GM12801 (cell line): ENCODE results near the gene KAT5.

Source experiments
- TF ChIP-seq, protein P1 (sequence below): IDR thresholded peaks from one replicate; pipeline ENCODE4 v1.5.1; 2011; ENCODE audit warnings: control low read depth; ENCODE audit not compliant: insufficient read length; ENCODE audit errors: extremely low read depth

Gene KAT5

GRCh38 chr11:65711785-65712632 lies at the start of gene KAT5:
KAT5 (plus strand) TSS chr11:65712252; CDS start chr11:65712268, 16 bp downstream.
- TF ChIP-seq, protein P1, sequence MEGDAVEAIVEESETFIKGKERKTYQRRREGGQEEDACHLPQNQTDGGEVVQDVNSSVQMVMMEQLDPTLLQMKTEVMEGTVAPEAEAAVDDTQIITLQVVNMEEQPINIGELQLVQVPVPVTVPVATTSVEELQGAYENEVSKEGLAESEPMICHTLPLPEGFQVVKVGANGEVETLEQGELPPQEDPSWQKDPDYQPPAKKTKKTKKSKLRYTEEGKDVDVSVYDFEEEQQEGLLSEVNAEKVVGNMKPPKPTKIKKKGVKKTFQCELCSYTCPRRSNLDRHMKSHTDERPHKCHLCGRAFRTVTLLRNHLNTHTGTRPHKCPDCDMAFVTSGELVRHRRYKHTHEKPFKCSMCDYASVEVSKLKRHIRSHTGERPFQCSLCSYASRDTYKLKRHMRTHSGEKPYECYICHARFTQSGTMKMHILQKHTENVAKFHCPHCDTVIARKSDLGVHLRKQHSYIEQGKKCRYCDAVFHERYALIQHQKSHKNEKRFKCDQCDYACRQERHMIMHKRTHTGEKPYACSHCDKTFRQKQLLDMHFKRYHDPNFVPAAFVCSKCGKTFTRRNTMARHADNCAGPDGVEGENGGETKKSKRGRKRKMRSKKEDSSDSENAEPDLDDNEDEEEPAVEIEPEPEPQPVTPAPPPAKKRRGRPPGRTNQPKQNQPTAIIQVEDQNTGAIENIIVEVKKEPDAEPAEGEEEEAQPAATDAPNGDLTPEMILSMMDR, result peak; percentile 68

DNA sequence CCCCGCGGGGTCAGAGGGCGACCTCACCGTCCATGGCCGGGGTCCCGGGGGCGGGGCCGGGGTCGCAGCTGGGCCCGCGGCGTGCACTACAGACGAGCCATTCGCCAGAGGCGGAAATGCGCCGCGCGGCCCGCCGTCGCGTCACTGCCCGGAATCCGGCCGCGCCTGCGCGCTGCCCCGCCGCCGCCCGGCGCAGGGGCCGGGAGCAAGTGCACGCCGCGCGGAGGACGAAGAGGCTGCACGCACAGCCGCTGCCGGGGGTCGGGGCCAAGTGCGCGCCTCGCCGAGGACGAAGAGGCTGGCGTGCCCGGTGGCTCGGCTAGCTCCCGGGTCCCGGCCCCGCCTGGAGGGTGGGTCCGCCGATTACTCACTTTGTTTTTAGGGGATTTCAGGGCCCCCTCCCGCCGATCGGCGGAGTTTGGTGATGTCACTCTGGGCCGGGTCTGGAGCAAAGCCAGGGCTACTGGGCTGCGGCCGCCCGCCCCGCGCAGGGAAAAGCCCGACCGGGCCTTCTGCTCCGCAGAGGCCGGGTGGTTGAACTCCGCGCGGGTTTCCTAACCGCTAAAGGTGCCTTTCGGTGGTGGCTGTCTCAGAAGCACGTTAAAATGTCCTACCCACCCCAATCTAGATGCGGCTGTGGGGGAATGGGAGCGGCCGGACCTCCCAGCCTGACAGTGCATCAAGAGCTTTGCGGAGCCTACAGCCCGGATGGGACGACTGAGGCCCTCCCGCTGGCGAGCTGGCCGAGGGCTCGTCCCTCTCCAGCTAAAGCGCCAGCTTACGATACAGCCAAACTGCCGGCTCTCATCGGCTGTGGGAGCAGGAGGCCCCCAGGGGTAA lies 49.0 kb upstream of the KAT5 start, which contains the start of gene RELA:
Gene RELA (minus strand): TSS at position 118 of the 840 bp plus-strand sequence. CDS start 84 bp downstream, at position 34.
- TF ChIP-seq, protein P1, result no peak

GRCh38 chr11:65663639-65664200 lies 48.3 kb upstream of the KAT5 start:
- TF ChIP-seq, protein P1, result no peak

DNA sequence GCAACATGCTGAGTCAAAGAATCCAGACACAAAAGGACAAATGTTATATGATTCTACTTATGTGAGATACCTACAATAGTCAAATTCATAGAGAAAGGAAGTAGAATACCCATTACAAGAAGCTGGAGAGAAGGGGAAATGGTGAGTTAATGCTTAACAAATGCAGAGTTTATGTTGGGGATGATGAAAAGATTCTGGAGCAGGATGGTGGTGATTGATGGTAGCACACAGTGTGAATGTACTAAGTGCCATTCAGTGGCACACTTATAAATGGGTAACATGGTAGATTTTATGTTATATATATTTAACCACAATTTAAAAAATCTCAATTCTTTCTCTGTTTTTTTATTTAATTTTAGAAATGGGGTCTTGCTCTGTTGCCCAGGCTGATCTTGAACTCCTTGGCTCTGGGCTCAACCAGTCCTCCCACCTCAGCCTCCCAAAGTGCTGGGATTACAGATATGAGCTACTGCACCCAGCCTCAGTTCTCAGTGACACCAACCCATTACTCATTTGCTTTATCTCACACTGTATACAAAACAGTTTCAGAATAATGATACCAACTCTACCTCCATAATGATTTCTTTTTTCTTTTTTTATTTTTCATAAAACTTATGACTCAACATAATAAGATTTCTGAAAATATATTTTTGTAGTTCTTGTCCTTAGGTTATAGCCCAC lies 39.7 kb upstream of the KAT5 start:
- TF ChIP-seq, protein P1, result no peak

DNA sequence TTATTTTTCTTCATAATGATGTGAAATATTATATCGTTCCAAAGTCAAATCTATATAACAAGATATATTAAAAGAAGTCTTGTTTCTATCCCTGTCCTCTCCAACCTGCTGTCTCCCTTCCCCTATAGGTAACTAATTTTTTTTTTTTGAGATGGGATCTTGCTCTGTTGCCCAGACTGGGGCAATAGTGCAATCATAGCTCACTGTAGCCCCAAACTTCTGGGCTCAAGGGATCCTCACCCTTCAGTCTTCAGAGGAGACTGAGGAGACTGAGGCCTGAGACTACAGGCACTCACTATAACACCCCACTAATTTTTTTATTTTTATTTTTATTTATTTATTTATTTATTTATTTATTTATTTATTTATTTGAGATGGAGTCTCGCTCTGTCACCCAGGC lies 39.1 kb upstream of the KAT5 start:
- TF ChIP-seq, protein P1, result no peak

DNA sequence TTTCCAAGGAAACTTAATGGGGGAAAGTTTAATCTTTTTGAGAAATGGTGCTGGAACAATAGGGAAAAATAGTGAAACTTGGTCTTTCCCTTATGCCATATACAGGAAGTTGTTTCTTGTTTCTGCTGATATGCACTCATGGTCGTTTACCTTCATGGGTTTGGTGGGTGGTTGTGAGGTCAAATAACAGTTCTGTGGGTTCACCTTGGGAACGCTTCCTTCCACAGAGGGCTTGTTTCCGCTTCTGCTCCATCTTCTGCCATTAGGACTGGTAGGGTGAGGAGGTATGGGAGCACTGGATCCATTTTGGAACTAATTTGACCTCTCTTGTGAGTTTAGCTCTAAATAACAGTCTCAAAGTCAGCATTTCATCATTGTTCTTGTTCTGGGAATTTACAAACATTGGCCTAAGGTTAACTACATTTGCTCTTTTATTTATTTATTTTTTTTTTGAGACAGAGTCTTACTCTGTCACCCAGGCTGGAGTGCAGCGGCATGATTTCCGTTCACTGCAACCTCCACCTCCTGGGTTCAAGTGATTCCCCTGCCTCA lies 31.8 kb upstream of the KAT5 start:
- TF ChIP-seq, protein P1, result no peak
